Measurements from ENCODE around the gene GALNT2.
A peak's percentile ranks its signal among the peaks of the same experiment; 100 is the strongest.

The GALNT2 gene

DNA sequence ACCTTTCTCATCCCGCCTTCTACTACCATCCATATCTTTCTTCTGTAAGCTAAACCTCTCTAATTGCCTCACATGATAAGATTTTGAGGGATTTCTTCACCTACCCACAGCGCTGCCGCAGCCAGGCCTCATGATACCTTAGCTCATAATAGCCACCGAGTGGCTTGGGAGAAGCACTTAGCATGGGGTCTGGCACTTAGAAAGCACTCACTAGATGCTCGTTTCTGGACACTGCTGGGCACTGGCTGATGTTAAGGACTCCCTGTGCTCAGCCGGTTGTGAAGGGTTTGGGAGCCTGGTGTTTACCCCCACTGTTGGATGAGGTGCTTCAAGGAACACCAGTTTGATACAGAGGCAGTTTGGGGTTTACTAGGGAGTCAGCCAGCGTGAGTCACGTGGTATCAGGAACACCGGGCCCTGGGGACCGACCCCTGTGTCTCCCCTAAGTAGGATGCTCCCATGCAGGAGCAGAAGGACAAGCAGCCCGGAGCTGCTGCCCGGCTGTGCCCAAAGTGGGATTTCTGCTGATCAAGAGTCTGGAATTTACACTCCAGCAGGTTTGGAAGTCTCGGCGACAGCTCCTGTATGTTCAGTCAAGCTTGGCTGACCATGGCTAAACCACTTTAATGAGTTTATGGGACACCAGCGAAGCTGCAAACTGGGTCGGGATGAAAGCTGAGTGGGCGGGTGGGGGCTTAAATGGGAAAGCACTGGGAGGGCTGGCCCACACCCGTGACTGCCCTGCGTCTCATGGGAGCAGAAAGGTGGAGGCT is 63.3 kb downstream of the GALNT2 start:
- peaks cover 81% of the 10 kb centered on the region for H3K4me1 ChIP-seq (ENCODE audit: insufficient read depth, low read length)
- ATAC-seq (ENCODE audit: insufficient read depth, low read depth), result no peak
- no peak overlapping the region; the same call in 1 of the 2 replicates for H3K9ac ChIP-seq (ENCODE audit: low read depth, low read length)
- H3K27me3 ChIP-seq (ENCODE audit: insufficient read depth, low read length, poor library complexity), result no peaks in the 10 kb centered on the region
- H3K79me2 ChIP-seq (ENCODE audit: insufficient read depth, low read length), result peaks cover 100% of the 10 kb centered on the region
- no peak for DNase-seq
- no peaks in the 10 kb centered on the region for H3K9me3 ChIP-seq (ENCODE audit: insufficient read depth, low read length, severe bottlenecking)
- H3K36me3 ChIP-seq (ENCODE audit: insufficient read depth, low read length), result peaks cover 41% of the 10 kb centered on the region
- H3K27ac ChIP-seq (ENCODE audit: low read length), result peak overlapping the region; percentile 98
- H3K4me3 ChIP-seq (ENCODE audit: low read depth in 1 of 2, low read length in 2 of 2), result no peak overlapping the region
- H4K20me1 ChIP-seq (ENCODE audit: insufficient read depth, low read length), result peaks cover 82% of the 10 kb centered on the region
- H2AFZ ChIP-seq (ENCODE audit: low read depth, low read length), result no peak overlapping the region
- no peak overlapping the region for H3K4me2 ChIP-seq (ENCODE audit: insufficient read depth, low read length)
- TF ChIP-seq, protein P1, sequence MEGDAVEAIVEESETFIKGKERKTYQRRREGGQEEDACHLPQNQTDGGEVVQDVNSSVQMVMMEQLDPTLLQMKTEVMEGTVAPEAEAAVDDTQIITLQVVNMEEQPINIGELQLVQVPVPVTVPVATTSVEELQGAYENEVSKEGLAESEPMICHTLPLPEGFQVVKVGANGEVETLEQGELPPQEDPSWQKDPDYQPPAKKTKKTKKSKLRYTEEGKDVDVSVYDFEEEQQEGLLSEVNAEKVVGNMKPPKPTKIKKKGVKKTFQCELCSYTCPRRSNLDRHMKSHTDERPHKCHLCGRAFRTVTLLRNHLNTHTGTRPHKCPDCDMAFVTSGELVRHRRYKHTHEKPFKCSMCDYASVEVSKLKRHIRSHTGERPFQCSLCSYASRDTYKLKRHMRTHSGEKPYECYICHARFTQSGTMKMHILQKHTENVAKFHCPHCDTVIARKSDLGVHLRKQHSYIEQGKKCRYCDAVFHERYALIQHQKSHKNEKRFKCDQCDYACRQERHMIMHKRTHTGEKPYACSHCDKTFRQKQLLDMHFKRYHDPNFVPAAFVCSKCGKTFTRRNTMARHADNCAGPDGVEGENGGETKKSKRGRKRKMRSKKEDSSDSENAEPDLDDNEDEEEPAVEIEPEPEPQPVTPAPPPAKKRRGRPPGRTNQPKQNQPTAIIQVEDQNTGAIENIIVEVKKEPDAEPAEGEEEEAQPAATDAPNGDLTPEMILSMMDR (IDR thresholded peaks at IDR 0.05; ENCODE audit: borderline replicate concordance, extremely low read depth, low read length, poor library complexity, severe bottlenecking), result no peak
- TF ChIP-seq EZH2 (IDR thresholded peaks at IDR 0.05; ENCODE audit: borderline replicate concordance, low read depth, low read length, severe bottlenecking), result no peak

GRCh38 chr1:230131457-230131856 is 64.4 kb downstream of the GALNT2 start:
- H3K9me3 ChIP-seq (ENCODE audit: insufficient read depth, low read length, severe bottlenecking), result no peaks in the 10 kb centered on the region
- no peak overlapping the region for H3K4me3 ChIP-seq (ENCODE audit: low read depth in 1 of 2, low read length in 2 of 2)
- H2AFZ ChIP-seq (ENCODE audit: low read depth, low read length), result no peak overlapping the region
- peaks cover 80% of the 10 kb centered on the region for H3K4me1 ChIP-seq (ENCODE audit: insufficient read depth, low read length)
- no peak for ATAC-seq (ENCODE audit: insufficient read depth, low read depth)
- no peak for DNase-seq
- H3K27ac ChIP-seq (ENCODE audit: low read length), result peak overlapping the region; percentile 43
- peaks cover 52% of the 10 kb centered on the region for H3K36me3 ChIP-seq (ENCODE audit: insufficient read depth, low read length)
- peaks cover 90% of the 10 kb centered on the region for H4K20me1 ChIP-seq (ENCODE audit: insufficient read depth, low read length)
- H3K4me2 ChIP-seq (ENCODE audit: insufficient read depth, low read length), result no peak overlapping the region
- peaks cover 100% of the 10 kb centered on the region for H3K79me2 ChIP-seq (ENCODE audit: insufficient read depth, low read length)
- no peak overlapping the region for H3K9ac ChIP-seq (ENCODE audit: low read depth, low read length)
- no peak for TF ChIP-seq EZH2 (IDR thresholded peaks at IDR 0.05; ENCODE audit: borderline replicate concordance, low read depth, low read length, severe bottlenecking)
- TF ChIP-seq, protein P1 (IDR thresholded peaks at IDR 0.05; ENCODE audit: borderline replicate concordance, extremely low read depth, low read length, poor library complexity, severe bottlenecking), result no peak
- no peaks in the 10 kb centered on the region for H3K27me3 ChIP-seq (ENCODE audit: insufficient read depth, low read length, poor library complexity)

GRCh38 chr1:230132758-230133157 is 65.7 kb downstream of the GALNT2 start:
- Histone ChIP-seq H3K27ac (ENCODE audit: low read length) (peak overlapping the region; percentile 38), H3K9ac (ENCODE audit: low read depth, low read length) (no peak overlapping the region), H3K79me2 (ENCODE audit: insufficient read depth, low read length) (peaks cover 100% of the 10 kb centered on the region), H2AFZ (ENCODE audit: low read depth, low read length) (no peak overlapping the region), H3K9me3 (ENCODE audit: insufficient read depth, low read length, severe bottlenecking) (no peaks in the 10 kb centered on the region), H3K36me3 (ENCODE audit: insufficient read depth, low read length) (peaks cover 63% of the 10 kb centered on the region), H3K4me1 (ENCODE audit: insufficient read depth, low read length) (peaks cover 80% of the 10 kb centered on the region), H4K20me1 (ENCODE audit: insufficient read depth, low read length) (peaks cover 98% of the 10 kb centered on the region), H3K27me3 (ENCODE audit: insufficient read depth, low read length, poor library complexity) (no peaks in the 10 kb centered on the region), H3K4me2 (ENCODE audit: insufficient read depth, low read length) (no peak overlapping the region), H3K4me3 (ENCODE audit: low read depth in 1 of 2, low read length in 2 of 2) (no peak overlapping the region)
- ATAC-seq (ENCODE audit: insufficient read depth, low read depth) (0 out of 3 replicates have a peak, but pooled peaks have one; percentile 45), DNase-seq (no peak)
- TF ChIP-seq EZH2 (IDR thresholded peaks at IDR 0.05; ENCODE audit: borderline replicate concordance, low read depth, low read length, severe bottlenecking), result no peak
- TF ChIP-seq, protein P1 (IDR thresholded peaks at IDR 0.05; ENCODE audit: borderline replicate concordance, extremely low read depth, low read length, poor library complexity, severe bottlenecking), result no peak

Data from DND-41 (cell line).